Mammary epithelial cell (primary cell): ENCODE results near the gene ILF2.

ENCODE experiments used
- EZH2 ChIP-seq: IDR thresholded peaks from 2 replicates; pipeline ENCODE4 v1.6.1; 2012; ENCODE audit warnings: low read length, inconsistent platforms, borderline replicate concordance
- TF ChIP-seq, protein P1 (sequence below), 2 donors: IDR thresholded peaks in 1 of 2; conservative IDR thresholded peaks in 1 of 2; 2 replicates each; pipeline ENCODE4 v1.5.1; 2011 to 2012; ENCODE audit warnings: inconsistent platforms in 2 of 2, low read length in 2 of 2, mild to moderate bottlenecking in 2 of 2, control low read depth in 1 of 2, low read depth in 1 of 2; ENCODE audit not compliant: insufficient read depth in 1 of 2; ENCODE audit errors: extremely low read depth in 1 of 2

- TF ChIP-seq, protein P1, sequence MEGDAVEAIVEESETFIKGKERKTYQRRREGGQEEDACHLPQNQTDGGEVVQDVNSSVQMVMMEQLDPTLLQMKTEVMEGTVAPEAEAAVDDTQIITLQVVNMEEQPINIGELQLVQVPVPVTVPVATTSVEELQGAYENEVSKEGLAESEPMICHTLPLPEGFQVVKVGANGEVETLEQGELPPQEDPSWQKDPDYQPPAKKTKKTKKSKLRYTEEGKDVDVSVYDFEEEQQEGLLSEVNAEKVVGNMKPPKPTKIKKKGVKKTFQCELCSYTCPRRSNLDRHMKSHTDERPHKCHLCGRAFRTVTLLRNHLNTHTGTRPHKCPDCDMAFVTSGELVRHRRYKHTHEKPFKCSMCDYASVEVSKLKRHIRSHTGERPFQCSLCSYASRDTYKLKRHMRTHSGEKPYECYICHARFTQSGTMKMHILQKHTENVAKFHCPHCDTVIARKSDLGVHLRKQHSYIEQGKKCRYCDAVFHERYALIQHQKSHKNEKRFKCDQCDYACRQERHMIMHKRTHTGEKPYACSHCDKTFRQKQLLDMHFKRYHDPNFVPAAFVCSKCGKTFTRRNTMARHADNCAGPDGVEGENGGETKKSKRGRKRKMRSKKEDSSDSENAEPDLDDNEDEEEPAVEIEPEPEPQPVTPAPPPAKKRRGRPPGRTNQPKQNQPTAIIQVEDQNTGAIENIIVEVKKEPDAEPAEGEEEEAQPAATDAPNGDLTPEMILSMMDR (conservative IDR thresholded peaks at IDR 0.05 in 1 of 2, IDR thresholded peaks at IDR 0.05 in 1 of 2; ENCODE audit: extremely low read depth in 1 of 2, insufficient read depth in 1 of 2, low read depth in 1 of 2, low read length in 2 of 2) = no peak
- no peak for TF ChIP-seq EZH2
Measured at GRCh38 chr1:153652805-153653500, 17.8 kb downstream of the ILF2 start.
